Loucy (cell line): ENCODE results near the gene TAF4.

ENCODE experiments used
- H2AFZ ChIP-seq: fragments of 200-600 bp; sonication (generic); 2 replicates; pipeline ENCODE4 v1.6.0; 2016; ENCODE audit warnings: antibody characterized with exemption, mild to moderate bottlenecking, low read length, moderate library complexity
- H3F3A ChIP-seq: fragments of 200-600 bp; 2 replicates; pipeline ENCODE4 v1.6.0; 2016; ENCODE audit warnings: antibody characterized with exemption, low read depth, mild to moderate bottlenecking
- H3K27me3 ChIP-seq: fragments of 200-600 bp; sonication (generic); 2 replicates; pipeline ENCODE4 v1.6.1; 2014; ENCODE audit warnings: low read length, mild to moderate bottlenecking; ENCODE audit not compliant: insufficient read depth, poor library complexity, severe bottlenecking
- H3K36me3 ChIP-seq: fragments of 200-600 bp; sonication (generic); 2 replicates; pipeline ENCODE4 v1.6.1; 2016; ENCODE audit warnings: low read length; ENCODE audit not compliant: insufficient read depth
- H3K4me1 ChIP-seq: fragments of 200-600 bp; sonication (generic); 2 replicates; pipeline ENCODE4 v1.5.1; 2014; ENCODE audit warnings: low read length, mild to moderate bottlenecking; ENCODE audit not compliant: insufficient read depth, poor library complexity, severe bottlenecking
- H3K4me2 ChIP-seq: fragments of 200-600 bp; sonication (generic); 2 replicates; pipeline ENCODE4 v1.6.0; 2014; ENCODE audit warnings: antibody characterized with exemption, low read length, low read depth, mild to moderate bottlenecking; ENCODE audit not compliant: poor library complexity, severe bottlenecking
- H3K4me3 ChIP-seq: fragments of 200-600 bp; sonication (generic); 2 replicates; pipeline ENCODE4 v1.5.1; 2014; ENCODE audit warnings: low read length, mild to moderate bottlenecking, mixed read lengths; ENCODE audit not compliant: poor library complexity, severe bottlenecking
- H3K79me2 ChIP-seq: fragments of 200-600 bp; sonication (generic); 2 replicates; pipeline ENCODE4 v1.6.1; 2014; ENCODE audit warnings: low read length; ENCODE audit not compliant: insufficient read depth
- H3K9ac ChIP-seq: fragments of 200-600 bp; sonication (generic); 2 replicates; pipeline ENCODE4 v1.6.0; 2014; ENCODE audit warnings: mild to moderate bottlenecking, low read depth, low read length, moderate library complexity; ENCODE audit not compliant: poor library complexity, severe bottlenecking
- H3K9me2 ChIP-seq: fragments of 200-600 bp; sonication (generic); replicated peaks from 2 replicates; pipeline ENCODE4 v1.6.1; 2016; ENCODE audit warnings: low read depth, low read length, mixed read lengths
- H3K9me3 ChIP-seq: fragments of 200-600 bp; sonication (generic); 2 replicates; pipeline ENCODE4 v1.6.1; 2014; ENCODE audit warnings: mild to moderate bottlenecking, antibody characterized with exemption, low read length, low read depth; ENCODE audit not compliant: insufficient read depth
- H4K20me1 ChIP-seq: fragments of 200-600 bp; sonication (generic); 2 replicates; pipeline ENCODE4 v1.6.0; 2014; ENCODE audit warnings: antibody characterized with exemption, low read length, mild to moderate bottlenecking; ENCODE audit not compliant: insufficient read depth, poor library complexity, severe bottlenecking
- EZH2phosphoT487 ChIP-seq: fragments of 200-600 bp; IDR thresholded peaks from 2 replicates; pipeline ENCODE4 v1.6.1; 2018; ENCODE audit warnings: antibody characterized with exemption, mild to moderate bottlenecking, moderate library complexity, borderline replicate concordance
- TF ChIP-seq, protein P1 (sequence below): fragments of 200-600 bp; sonication (generic); conservative IDR thresholded peaks from 2 replicates; pipeline ENCODE4 v1.5.1; 2014; ENCODE audit warnings: mild to moderate bottlenecking, antibody characterized with exemption, low read length

The TAF4 gene

DNA sequence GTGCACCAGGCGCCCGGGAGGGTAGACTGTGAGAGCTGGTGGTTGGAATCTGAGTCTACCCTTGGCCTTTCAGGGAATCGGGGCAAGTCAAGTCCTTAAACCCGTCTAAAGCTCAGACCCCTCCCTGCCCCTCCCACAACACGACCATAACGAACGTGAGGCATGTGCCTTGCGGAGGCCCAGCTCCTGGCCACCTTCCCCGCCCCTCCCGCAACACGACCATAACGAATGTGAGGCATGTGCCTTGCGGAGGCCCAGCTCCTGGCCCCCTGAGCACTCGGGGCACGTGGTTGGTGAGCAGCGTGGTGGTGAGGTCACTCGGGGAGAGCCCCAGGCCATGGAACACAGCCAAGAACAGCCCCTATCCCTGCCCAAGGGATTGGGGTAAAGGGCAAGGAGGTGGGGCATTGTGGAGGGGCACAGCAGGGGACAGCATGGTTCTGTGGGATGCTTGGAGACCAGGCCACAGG is 132.2 kb downstream of the TAF4 start:
- no peaks in the 10 kb centered on the region for H3K27me3 ChIP-seq
- no peak overlapping the region for H3K4me3 ChIP-seq

DNA sequence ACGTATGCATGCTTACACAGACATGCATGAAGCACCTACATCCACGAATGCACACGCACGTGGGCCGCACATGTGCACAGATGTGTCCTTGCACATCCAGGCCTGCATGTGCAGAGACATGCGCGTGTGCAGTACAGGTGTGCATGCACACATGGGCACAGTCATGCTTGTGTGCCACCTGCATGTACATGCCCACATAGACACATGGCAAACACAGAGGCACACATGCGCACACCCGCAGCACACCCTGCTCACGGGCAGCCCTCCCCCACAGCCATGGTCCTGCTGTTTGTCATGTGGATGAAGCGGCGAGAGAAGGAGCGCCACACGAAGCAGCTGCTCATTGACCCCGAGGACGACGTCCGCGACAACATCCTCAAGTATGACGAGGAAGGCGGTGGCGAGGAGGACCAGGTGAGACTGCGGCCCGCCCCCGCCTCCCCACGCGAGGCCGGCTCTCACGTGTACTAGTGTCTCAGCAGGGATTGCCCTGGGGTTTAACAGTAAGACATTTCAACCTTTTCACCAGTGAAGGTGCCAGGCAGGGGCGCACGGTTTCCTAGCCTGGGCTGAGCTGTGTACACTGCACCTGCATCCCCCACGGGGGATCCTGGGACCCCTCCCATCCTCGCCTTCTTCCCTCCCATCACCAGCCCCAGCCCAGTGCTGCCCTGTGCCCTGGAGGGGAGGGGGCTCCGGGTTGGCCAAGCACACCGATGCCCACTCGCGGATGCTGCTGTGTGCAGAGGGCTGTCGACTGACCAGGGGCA is 132.8 kb downstream of the TAF4 start:
- no peak overlapping the region for H2AFZ ChIP-seq
- H4K20me1 ChIP-seq: no peaks in the 10 kb centered on the region
- no peak overlapping the region for H3K4me3 ChIP-seq
- no peaks in the 10 kb centered on the region for H3K27me3 ChIP-seq
- no peaks in the 10 kb centered on the region for H3K9me2 ChIP-seq
- no peak overlapping the region for H3K4me2 ChIP-seq
- no peaks in the 10 kb centered on the region for H3K79me2 ChIP-seq
- no peaks in the 10 kb centered on the region for H3F3A ChIP-seq
- H3K4me1 ChIP-seq: no peaks in the 10 kb centered on the region
- H3K9me3 ChIP-seq: no peaks in the 10 kb centered on the region
- peaks cover 6% of the 10 kb centered on the region; the same call in 1 of the 2 replicates for H3K36me3 ChIP-seq
- H3K9ac ChIP-seq: no peak overlapping the region
- no peak for TF ChIP-seq EZH2phosphoT487
- TF ChIP-seq, protein P1, sequence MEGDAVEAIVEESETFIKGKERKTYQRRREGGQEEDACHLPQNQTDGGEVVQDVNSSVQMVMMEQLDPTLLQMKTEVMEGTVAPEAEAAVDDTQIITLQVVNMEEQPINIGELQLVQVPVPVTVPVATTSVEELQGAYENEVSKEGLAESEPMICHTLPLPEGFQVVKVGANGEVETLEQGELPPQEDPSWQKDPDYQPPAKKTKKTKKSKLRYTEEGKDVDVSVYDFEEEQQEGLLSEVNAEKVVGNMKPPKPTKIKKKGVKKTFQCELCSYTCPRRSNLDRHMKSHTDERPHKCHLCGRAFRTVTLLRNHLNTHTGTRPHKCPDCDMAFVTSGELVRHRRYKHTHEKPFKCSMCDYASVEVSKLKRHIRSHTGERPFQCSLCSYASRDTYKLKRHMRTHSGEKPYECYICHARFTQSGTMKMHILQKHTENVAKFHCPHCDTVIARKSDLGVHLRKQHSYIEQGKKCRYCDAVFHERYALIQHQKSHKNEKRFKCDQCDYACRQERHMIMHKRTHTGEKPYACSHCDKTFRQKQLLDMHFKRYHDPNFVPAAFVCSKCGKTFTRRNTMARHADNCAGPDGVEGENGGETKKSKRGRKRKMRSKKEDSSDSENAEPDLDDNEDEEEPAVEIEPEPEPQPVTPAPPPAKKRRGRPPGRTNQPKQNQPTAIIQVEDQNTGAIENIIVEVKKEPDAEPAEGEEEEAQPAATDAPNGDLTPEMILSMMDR: no peak

More for the DNA sequence above, 132.2 kb downstream of the TAF4 start:
- H3K9me3 ChIP-seq: no peaks in the 10 kb centered on the region
- no peak overlapping the region for H3K4me2 ChIP-seq
- H4K20me1 ChIP-seq: no peaks in the 10 kb centered on the region
- TF ChIP-seq EZH2phosphoT487: no peak
- H3K4me1 ChIP-seq: no peaks in the 10 kb centered on the region
- no peak overlapping the region for H3K9ac ChIP-seq
- no peak overlapping the region for H2AFZ ChIP-seq
- H3F3A ChIP-seq: no peaks in the 10 kb centered on the region
- H3K9me2 ChIP-seq: no peaks in the 10 kb centered on the region
- H3K36me3 ChIP-seq: peaks cover 6% of the 10 kb centered on the region; the same call in 1 of the 2 replicates
- H3K79me2 ChIP-seq: no peaks in the 10 kb centered on the region

DNA sequence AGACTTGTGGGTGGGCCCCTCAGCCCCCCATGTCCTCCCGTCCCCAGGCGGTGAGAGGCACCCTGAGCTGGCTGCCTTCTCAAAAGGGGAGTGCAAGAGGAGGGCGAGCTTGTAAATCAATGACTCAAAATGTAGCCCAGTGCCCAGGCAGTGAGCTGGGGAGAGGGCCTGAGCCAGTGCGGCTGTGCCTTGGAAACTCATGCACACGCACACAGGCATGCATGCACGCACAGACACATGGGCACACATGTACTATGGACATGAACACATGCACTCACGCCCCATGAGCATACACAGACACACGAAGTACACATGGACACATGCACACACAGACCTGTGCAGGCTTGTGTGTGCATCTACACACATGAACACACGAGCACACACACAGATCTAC is 133.5 kb downstream of the TAF4 start:
- TF ChIP-seq, protein P1: no peak
- no peak for TF ChIP-seq EZH2phosphoT487
- Histone ChIP-seq H2AFZ (no peak overlapping the region), H3K36me3 (peaks cover 6% of the 10 kb centered on the region; the same call in 1 of the 2 replicates), H3K9ac (no peak overlapping the region), H3K79me2 (no peaks in the 10 kb centered on the region), H3K9me2 (no peaks in the 10 kb centered on the region), H3K4me2 (no peak overlapping the region), H3K4me3 (no peak overlapping the region), H4K20me1 (no peaks in the 10 kb centered on the region), H3K27me3 (no peaks in the 10 kb centered on the region), H3K4me1 (no peaks in the 10 kb centered on the region), H3F3A (no peaks in the 10 kb centered on the region), H3K9me3 (no peaks in the 10 kb centered on the region)
